ENCODE measurements around the gene HTR2C.

GRCh38 chrX:114712466-114712865 lies 128.6 kb downstream of the HTR2C start:
- TF ChIP-seq NANOG (IDR thresholded peaks at IDR 0.05; ENCODE audit: borderline replicate concordance) (no peak), CTCF (conservative IDR thresholded peaks at IDR 0.05; ENCODE audit: low read depth in 2 of 2) (no peak)
